Measurements from ENCODE around the gene UAP1L1.

GRCh38 chr9:137088121-137088520, 10.8 kb downstream of the UAP1L1 start:
- TF ChIP-seq CTCF (IDR thresholded peaks at IDR 0.05) = no peak
- TF ChIP-seq NR3C1 (IDR thresholded peaks at IDR 0.05) = no peak
- TF ChIP-seq, protein P1, sequence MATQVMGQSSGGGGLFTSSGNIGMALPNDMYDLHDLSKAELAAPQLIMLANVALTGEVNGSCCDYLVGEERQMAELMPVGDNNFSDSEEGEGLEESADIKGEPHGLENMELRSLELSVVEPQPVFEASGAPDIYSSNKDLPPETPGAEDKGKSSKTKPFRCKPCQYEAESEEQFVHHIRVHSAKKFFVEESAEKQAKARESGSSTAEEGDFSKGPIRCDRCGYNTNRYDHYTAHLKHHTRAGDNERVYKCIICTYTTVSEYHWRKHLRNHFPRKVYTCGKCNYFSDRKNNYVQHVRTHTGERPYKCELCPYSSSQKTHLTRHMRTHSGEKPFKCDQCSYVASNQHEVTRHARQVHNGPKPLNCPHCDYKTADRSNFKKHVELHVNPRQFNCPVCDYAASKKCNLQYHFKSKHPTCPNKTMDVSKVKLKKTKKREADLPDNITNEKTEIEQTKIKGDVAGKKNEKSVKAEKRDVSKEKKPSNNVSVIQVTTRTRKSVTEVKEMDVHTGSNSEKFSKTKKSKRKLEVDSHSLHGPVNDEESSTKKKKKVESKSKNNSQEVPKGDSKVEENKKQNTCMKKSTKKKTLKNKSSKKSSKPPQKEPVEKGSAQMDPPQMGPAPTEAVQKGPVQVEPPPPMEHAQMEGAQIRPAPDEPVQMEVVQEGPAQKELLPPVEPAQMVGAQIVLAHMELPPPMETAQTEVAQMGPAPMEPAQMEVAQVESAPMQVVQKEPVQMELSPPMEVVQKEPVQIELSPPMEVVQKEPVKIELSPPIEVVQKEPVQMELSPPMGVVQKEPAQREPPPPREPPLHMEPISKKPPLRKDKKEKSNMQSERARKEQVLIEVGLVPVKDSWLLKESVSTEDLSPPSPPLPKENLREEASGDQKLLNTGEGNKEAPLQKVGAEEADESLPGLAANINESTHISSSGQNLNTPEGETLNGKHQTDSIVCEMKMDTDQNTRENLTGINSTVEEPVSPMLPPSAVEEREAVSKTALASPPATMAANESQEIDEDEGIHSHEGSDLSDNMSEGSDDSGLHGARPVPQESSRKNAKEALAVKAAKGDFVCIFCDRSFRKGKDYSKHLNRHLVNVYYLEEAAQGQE (IDR thresholded peaks at IDR 0.05) = no peak
- TF ChIP-seq POLR2A (IDR thresholded peaks at IDR 0.05; ENCODE audit: low read length) = no peak
- no peak for TF ChIP-seq RFX5 (IDR thresholded peaks at IDR 0.05)
- TF ChIP-seq TP53 (CRISPR knock-in tag; IDR thresholded peaks at IDR 0.05) = no peak
- TF ChIP-seq RAD21 (conservative IDR thresholded peaks at IDR 0.05 in 1 of 2, IDR thresholded peaks at IDR 0.05 in 1 of 2) = no peak
- TF ChIP-seq, protein P2, sequence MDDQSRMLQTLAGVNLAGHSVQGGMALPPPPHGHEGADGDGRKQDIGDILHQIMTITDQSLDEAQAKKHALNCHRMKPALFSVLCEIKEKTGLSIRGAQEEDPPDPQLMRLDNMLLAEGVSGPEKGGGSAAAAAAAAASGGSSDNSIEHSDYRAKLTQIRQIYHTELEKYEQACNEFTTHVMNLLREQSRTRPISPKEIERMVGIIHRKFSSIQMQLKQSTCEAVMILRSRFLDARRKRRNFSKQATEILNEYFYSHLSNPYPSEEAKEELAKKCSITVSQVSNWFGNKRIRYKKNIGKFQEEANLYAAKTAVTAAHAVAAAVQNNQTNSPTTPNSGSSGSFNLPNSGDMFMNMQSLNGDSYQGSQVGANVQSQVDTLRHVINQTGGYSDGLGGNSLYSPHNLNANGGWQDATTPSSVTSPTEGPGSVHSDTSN (IDR thresholded peaks at IDR 0.05) = no peak
- TF ChIP-seq NFE2L2 (conservative IDR thresholded peaks at IDR 0.05; ENCODE audit: low read length) = no peak
- no peak for TF ChIP-seq SREBF2 (IDR thresholded peaks at IDR 0.05)
- TF ChIP-seq RCOR1 (IDR thresholded peaks at IDR 0.05; ENCODE audit: low read depth, low read length) = no peak
- no peak for TF ChIP-seq SMC3 (IDR thresholded peaks at IDR 0.05)
- TF ChIP-seq HDAC2 (IDR thresholded peaks at IDR 0.05) = no peak
- TF ChIP-seq E2F6 (IDR thresholded peaks at IDR 0.05; ENCODE audit: borderline replicate concordance, low read depth) = no peak

Data from A549 (cell line).